ENCODE results near the gene PLPP2. TPM values are rescaled to one million over a fixed set of nuclear protein-coding genes. Genes with fewer than 3 reads are reported as not detected.

The PLPP2 gene
- total RNA-seq, 2 experiments from 2014 or later: 0.36 TPM; not detected in 1

DNA sequence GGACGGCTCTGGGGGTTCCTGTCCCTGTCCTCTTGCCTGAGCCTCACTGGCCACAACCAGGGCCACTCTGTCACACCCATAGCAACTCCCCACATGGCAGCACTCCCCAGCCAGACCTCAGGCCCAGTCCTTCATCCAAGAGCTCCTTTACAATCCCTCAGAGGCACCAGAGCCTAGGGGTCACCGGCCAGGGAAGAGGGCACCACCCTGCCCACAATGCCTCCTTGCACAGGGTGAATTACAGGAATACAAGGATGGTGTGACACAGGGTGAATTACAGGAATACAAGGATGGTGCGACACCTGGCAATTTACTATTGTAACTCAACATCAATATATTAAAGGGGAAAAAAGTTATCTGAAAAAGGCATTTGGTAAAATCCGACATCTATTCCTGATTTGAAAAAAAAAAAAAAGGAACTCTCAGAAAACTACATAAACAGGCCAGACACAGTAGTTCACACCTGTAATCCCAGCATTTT lies 36.9 kb upstream of the PLPP2 start:
- ChIA-PET POLR2A (no interaction called here), CTCF (no interaction called here)
- ATAC-seq: no peak
- Mint-ChIP-seq H3K4me3 (no peak overlapping the region), H3K9me3 (peaks cover 18% of the 10 kb centered on the region), H3K36me3 (ENCODE audit: low read depth) (peaks cover 48% of the 10 kb centered on the region), H3K27me3 (no peaks in the 10 kb centered on the region), H3K4me1 (ENCODE audit: low read depth) (no peaks in the 10 kb centered on the region), H3K27ac (no peak overlapping the region)
- intact Hi-C loops (cut with micrococcal nuclease): no loop called here
- TF ChIP-seq, protein P1, sequence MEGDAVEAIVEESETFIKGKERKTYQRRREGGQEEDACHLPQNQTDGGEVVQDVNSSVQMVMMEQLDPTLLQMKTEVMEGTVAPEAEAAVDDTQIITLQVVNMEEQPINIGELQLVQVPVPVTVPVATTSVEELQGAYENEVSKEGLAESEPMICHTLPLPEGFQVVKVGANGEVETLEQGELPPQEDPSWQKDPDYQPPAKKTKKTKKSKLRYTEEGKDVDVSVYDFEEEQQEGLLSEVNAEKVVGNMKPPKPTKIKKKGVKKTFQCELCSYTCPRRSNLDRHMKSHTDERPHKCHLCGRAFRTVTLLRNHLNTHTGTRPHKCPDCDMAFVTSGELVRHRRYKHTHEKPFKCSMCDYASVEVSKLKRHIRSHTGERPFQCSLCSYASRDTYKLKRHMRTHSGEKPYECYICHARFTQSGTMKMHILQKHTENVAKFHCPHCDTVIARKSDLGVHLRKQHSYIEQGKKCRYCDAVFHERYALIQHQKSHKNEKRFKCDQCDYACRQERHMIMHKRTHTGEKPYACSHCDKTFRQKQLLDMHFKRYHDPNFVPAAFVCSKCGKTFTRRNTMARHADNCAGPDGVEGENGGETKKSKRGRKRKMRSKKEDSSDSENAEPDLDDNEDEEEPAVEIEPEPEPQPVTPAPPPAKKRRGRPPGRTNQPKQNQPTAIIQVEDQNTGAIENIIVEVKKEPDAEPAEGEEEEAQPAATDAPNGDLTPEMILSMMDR (IDR thresholded peaks at IDR 0.05): no peak
- DNase-seq: no peak

DNA sequence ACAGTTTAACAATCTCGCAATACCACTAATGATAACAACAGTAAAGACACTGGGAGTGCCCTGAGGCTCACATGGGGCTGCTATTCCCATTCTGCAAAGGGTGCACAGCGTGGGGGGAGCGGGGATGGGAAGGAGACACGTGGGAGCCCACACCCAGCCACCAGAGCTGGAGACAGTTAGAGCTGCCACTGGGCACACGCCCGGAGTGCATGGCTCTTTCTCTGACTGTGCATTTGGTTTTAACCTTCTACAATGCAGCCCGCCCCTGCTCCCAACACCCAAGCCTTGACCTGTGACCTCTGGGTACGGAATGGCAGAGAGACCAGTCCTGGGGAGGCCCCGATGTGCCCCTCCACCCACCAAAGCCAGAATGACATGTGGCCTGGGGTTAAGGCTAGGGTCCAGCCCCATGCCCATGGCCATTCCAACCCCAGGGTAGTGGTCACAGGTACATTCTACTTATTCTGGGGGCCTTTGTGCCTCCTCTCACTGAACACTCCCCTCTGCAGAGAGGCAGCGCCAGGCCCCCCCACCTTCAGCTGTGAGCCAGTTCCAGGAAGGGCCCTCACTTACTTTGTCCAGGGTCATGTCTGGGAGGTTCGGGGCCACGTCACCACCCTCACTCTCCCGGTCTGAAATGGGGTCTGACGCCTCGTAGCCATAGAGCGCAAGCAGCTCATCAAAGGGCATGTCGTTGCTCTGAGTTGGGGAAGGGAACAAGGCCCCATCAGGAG lies 36.3 kb upstream of the PLPP2 start:
- Mint-ChIP-seq H3K27me3 (no peaks in the 10 kb centered on the region), H3K4me1 (ENCODE audit: low read depth) (no peaks in the 10 kb centered on the region), H3K36me3 (ENCODE audit: low read depth) (peaks cover 48% of the 10 kb centered on the region), H3K9me3 (peaks cover 18% of the 10 kb centered on the region), H3K4me3 (no peak overlapping the region), H3K27ac (no peak overlapping the region)
- ATAC-seq (no peak), DNase-seq (no peak)
- ChIA-PET POLR2A (no interaction called here), CTCF (no interaction called here)
- TF ChIP-seq, protein P1 (IDR thresholded peaks at IDR 0.05): no peak
- intact Hi-C loops (cut with micrococcal nuclease): no loop called here

DNA sequence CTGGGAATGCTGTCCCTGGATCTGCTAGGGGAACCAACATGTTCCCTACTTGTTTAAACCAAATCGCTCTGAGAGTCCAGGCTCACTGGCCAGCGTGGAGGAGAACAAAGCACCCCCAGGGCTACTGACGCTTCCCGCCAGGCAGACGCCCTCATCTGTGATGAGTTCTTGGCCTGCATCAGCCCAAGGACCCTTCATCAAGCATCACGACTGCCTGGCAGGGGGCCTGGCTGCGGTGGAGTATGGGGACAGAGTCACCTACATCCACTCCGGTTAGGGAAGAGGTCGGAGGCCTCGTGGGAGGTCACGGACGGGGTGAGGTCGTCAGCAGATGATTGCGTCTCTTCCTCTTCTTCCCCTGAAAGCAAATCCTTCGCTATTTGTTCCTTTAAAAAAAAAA lies 35.7 kb upstream of the PLPP2 start:
- TF ChIP-seq, protein P1 (IDR thresholded peaks at IDR 0.05): no peak
- H3K36me3 Mint-ChIP-seq (ENCODE audit: low read depth): peaks cover 48% of the 10 kb centered on the region
- intact Hi-C loops (cut with micrococcal nuclease): no loop called here
- no peak overlapping the region for H3K27ac Mint-ChIP-seq
- H3K27me3 Mint-ChIP-seq: no peaks in the 10 kb centered on the region
- ATAC-seq: no peak
- no peaks in the 10 kb centered on the region for H3K4me1 Mint-ChIP-seq (ENCODE audit: low read depth)
- DNase-seq: no peak
- ChIA-PET POLR2A (no interaction called here), CTCF (no interaction called here)
- H3K4me3 Mint-ChIP-seq: no peak overlapping the region
- H3K9me3 Mint-ChIP-seq: peaks cover 18% of the 10 kb centered on the region

DNA sequence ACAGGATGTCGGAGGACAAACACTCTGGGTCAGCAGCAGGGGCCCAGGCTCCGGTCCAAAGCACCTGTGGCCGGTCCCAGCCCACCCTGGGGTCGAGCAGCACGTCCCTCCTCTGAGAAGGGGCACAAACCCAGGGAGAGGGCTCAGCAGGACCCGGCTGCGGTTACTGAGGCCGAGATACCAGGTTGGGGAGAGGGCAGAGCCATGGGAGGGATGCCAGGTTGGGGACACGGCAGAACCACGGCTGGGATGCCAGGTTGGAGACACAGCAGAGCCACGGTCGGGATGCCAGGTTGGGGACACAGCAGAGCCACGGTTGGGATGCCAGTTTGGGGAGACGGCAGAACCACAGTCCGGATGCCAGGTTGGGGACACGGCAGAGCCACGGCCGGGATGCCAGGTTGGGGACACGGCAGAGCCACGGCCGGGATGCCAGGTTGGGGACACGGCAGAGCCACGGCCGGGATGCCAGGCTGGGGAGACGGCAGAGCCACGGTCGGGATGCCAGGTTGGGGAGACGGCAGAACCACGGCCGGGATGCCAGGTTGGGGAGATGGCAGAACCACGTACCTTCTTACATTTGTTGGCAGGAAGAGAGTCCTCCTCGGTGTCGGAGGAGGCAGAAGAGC lies 34.8 kb upstream of the PLPP2 start:
- Mint-ChIP-seq H3K4me1 (ENCODE audit: low read depth) (no peaks in the 10 kb centered on the region), H3K9me3 (peaks cover 18% of the 10 kb centered on the region), H3K4me3 (no peak overlapping the region), H3K27me3 (no peaks in the 10 kb centered on the region), H3K36me3 (ENCODE audit: low read depth) (peaks cover 43% of the 10 kb centered on the region), H3K27ac (no peak overlapping the region)
- TF ChIP-seq, protein P1 (IDR thresholded peaks at IDR 0.05): no peak
- ChIA-PET POLR2A (no interaction called here), CTCF (no interaction called here)
- DNase-seq (no peak), ATAC-seq (no peak)
- intact Hi-C loops (cut with micrococcal nuclease): no loop called here

DNA sequence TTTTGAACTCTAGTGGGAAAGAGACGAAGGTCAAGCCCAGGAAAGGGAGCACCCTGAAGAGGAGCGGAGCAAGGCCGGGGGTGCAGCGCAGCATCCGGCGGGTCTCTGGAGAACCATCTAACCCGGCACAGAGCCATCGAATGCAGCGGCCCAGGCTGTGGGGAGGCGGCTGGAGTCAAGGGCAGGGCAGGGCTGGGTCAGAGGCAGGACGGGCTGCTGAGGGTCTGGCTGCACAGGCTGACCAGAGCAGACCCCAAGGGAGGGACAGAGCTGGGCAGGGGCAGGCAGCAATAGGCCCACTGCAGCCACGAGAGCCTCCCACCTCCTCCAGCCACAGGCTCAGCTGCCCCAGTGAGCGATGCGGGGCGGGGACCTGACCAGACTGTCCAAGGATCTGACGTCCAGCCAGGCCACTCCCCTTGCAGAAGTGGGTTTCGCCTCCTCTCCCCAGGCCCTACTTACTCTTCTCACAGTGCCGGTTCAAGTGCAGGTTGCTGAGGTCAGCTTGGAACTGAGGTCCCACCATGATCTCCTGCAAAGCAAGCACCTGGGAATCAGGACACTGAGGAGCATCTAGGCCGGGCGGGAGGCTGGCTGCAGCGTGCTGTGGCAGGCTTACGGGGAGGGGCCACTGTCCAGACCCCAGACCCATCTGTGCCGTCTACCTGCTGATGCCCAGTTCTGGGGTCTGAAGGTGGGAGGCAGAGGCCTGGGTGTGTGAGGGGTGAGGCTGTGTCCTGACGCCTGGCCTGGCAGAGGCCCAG lies 34.2 kb upstream of the PLPP2 start:
- no peak overlapping the region for H3K4me3 Mint-ChIP-seq
- TF ChIP-seq, protein P1 (IDR thresholded peaks at IDR 0.05): no peak
- peaks cover 44% of the 10 kb centered on the region for H3K36me3 Mint-ChIP-seq (ENCODE audit: low read depth)
- intact Hi-C loops (cut with micrococcal nuclease): no loop called here
- ChIA-PET POLR2A (no interaction called here), CTCF (no interaction called here)
- ATAC-seq (no peak), DNase-seq (no peak)
- no peak overlapping the region for H3K27ac Mint-ChIP-seq
- no peaks in the 10 kb centered on the region for H3K27me3 Mint-ChIP-seq
- peaks cover 16% of the 10 kb centered on the region for H3K9me3 Mint-ChIP-seq
- H3K4me1 Mint-ChIP-seq (ENCODE audit: low read depth): no peaks in the 10 kb centered on the region
